GM18505 (cell line): ENCODE measurements around the gene POLR1E.
A peak's percentile ranks its signal among the peaks of the same experiment; 100 is the strongest.
"Not testable (repeated sequence)": the region's sequence is repeated elsewhere in the genome, so short reads cannot be mapped to it uniquely, and the experiment has no call there.

Experiments used
- ATAC-seq: cut with Tn5 transposase; IDR thresholded peaks from one replicate; pipeline ENCODE4 v1.9.1; 2021; ENCODE audit not compliant: unreplicated experiment
- POLR2A ChIP-seq: IDR thresholded peaks from 4 replicates; pipeline ENCODE4 v1.6.1; 2011; ENCODE audit warnings: borderline replicate concordance; ENCODE audit not compliant: insufficient read depth, insufficient read length; ENCODE audit errors: extremely low read depth

The POLR1E gene

GRCh38 chr9:37471942-37472684, 13.6 kb upstream of the POLR1E start:
- TF ChIP-seq POLR2A, result no peak
- no peak for ATAC-seq

DNA sequence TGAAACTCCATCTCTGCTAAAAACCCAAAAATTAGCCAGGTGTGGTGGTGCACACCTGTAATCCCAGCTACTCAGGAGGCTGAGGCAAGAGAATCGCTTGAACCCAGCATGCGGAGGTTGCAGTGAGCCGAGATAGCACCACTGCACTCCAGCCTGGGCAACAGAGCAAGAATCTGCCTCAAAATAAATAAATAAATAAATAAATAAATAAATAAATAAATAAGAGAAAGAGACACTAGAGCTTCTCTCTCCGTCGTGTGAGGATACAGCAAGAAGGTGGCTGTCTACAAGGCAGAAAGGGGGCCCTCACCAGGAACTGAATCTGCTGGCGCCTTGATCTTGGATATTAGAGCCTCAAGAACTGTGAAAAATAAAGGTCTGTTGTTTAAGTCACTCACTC, 11.8 kb upstream of the POLR1E start:
- not testable (repeated sequence) for ATAC-seq

DNA sequence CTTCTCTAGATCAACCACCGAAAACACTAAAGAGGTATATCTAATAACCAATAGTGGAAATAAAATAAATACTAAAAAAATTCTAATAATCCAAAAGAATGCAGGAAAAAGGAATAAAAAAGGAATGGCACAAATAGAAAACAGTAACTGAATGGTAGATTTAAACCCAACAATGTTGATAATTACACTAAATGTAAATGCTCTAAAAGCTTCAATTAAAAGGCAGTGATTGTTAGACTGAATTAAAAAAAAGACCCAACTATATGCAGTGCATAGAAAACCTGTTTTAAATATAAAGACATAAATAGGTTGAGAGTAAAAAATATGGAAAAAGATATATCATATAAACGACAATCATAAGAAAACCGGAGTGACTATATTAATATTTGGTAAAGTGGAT, 11.3 kb upstream of the POLR1E start:
- ATAC-seq, result no peak
- no peak for TF ChIP-seq POLR2A

GRCh38 chr9:37476930-37477329, 8.8 kb upstream of the POLR1E start:
- TF ChIP-seq POLR2A, result no peak
- ATAC-seq, result no peak

GRCh38 chr9:37477443-37477842, 8.3 kb upstream of the POLR1E start:
- not testable (repeated sequence) for ATAC-seq

- not testable (repeated sequence) for ATAC-seq
Measured at GRCh38 chr9:37477987-37478619, 7.6 kb upstream of the POLR1E start.

DNA sequence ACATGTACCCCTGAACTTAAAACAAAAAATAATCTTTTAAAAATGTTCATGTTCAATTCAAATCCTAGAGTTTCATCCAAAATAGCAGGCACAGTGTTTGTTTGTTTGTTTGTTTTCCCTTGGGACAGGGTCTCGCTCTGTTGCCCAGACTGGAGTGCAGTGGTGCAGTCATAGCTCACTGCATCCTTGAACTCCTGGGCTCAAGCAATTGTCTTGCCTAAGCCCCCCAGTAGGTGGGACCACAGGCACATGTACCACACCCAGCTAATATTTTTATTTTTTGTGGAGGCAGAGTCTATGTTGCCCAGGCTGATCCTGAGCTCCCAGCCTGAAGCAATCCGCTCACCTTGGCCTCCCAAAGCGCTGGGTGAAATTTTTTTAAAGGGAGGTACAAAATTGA, 5.0 kb upstream of the POLR1E start:
- no peak for ATAC-seq
- no peak for TF ChIP-seq POLR2A

DNA sequence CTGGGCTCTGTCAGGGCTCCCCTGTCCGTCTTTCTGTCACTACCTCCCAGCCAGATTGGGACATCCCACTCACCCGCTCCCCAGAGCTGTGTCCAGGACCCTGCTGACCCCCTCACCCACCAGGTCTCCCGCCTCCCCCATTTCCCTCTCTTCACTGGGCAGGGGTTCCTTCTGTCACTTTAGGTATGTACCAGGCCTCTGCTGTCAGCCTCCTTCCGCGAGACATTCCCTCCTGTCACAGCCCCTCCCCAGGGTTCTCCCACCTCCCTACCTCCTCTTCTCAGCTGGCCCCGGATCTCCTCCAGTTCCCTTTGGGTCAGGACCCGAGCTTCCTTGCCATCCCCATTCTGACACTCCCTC, 488 bp downstream of the POLR1E start:
- TF ChIP-seq POLR2A, result no peak
- no peak for ATAC-seq

DNA sequence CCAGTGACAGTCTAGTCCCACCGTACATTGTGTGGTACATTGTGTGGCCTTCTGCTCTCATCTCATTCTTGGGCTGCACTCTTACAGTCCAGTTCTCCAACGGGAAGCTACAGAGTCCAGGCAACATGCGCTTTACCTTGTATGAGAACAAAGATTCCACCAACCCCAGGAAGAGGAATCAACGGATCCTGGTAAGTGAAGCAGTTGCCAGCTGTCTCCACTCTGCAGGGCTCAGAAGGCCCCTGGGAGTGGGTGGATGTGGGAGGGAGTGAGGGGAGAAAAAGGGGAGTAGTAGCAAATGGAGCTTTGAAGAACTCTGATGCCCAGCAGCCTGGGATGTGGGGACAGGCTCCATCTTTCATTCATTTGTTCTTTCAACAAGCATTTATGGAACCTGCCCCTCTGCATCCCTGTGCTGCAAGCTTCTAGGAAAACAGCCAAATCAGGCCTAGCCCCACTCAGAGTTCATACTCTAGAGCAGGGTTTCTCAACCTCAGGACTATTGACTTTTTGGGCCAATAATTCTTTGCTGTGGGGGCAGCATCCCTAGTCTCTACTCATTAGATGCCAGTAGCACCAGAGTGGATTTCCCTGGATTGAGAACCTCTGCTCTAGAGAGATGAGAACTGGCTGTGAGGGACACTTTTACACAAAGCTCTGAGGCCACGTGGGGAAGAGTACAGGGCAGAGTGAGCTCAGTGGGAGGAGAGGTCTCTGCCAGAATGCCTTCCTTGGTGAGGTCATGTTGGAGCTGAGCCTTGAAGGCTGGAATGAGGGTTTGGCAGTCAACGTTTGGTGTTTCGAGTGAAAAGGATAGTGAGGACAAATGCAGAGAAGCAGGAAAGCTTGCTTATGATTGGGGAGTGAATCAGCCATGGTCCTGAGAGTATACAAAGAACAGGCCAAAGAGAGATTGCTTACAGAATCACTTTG, 1.1 kb downstream of the POLR1E start:
- ATAC-seq, result no peak
- no peak for TF ChIP-seq POLR2A

DNA sequence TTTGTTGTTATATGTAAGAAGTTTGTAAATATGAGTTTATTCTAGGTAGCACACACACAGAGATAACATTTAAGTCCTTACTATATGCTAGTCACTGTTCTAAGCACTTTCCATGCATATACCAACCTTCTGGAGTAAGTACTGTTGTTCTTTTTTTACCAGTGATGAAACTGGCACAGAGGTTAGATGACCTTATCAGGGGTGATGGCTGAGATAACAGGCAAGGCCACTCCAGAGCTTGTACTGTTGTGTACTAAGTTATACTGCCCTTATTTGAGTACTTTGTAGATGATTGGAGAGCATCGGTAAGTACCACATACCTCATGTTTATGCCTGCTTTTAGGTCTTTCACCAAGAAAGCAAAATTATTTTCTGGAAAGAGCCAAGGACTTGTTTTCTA, 6.2 kb downstream of the POLR1E start:
- ATAC-seq, result no peak
- TF ChIP-seq POLR2A, result no peak

DNA sequence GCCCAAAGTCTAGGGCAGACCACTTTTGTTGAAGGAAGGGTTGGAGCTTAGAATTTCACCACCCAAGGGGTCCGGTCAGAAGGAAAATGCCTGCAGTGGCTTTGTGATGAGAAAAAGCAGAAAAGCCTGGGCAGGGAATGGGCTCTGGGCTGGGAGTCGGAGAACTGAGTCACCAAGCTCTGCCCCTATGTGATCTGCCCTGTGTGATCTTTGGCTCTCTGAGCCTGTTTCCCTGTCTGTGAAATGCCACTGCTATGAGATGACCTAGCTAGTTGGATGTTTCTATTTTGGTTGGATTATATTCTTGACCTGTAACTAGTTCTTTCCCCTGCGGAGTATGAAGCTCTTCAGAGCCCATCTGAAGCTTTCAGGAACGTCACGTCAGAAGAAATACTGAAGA, 9.8 kb downstream of the POLR1E start:
- TF ChIP-seq POLR2A, result no peak
- ATAC-seq, result no peak

DNA sequence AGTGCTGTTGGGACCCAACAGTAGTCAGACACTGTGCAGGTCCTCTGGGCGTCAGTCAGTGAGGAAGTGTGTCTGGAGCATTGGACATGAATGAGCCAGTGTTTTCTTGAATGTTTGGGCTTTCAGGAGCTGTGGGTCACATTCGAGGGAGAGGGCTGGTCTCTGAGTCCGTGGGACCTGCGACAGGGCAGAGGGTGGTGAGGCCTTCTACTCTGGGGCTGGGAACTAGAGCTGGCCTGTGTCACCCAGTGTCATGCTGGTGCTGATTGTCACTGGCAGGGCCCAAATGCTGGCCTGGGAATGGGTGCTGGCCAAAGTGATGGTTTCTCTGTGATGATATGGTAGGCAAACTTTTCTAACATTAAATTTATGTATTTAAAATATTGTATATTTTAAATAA, 10.3 kb downstream of the POLR1E start:
- peak; percentile 23 for TF ChIP-seq POLR2A
- no peak for ATAC-seq

DNA sequence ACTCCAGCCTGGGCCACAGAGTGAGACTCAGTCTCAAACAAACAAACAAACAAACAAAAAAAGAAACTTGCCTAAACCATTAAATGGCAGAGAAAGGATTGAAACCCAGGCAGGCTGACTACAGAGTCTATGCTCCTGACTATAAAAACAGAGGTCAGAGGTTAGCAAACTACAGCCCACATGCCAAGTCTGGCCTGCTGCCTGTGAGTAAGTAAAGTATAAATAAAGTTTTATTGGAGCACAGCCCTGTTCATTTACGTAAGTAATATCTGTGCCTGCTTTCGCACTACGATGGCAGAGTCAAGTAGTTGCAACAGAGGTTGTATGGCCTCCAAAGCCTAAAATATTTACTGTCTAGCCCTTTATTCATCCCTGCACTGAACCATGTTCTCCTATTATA, 11.6 kb downstream of the POLR1E start:
- ATAC-seq, result no peak

GRCh38 chr9:37498457-37498856, 12.7 kb downstream of the POLR1E start:
- no peak for TF ChIP-seq POLR2A
- no peak for ATAC-seq

More for the DNA sequence above, 11.6 kb downstream of the POLR1E start:
- TF ChIP-seq POLR2A, result no peak
